GM19099 (cell line): ENCODE measurements around the gene VDAC1.

Experiments used
- POLR2A ChIP-seq: IDR thresholded peaks from 3 replicates; pipeline ENCODE4 v1.6.1; 2011; ENCODE audit warnings: low read depth; ENCODE audit not compliant: insufficient read length; ENCODE audit errors: extremely low read depth

VDAC1 gene

DNA sequence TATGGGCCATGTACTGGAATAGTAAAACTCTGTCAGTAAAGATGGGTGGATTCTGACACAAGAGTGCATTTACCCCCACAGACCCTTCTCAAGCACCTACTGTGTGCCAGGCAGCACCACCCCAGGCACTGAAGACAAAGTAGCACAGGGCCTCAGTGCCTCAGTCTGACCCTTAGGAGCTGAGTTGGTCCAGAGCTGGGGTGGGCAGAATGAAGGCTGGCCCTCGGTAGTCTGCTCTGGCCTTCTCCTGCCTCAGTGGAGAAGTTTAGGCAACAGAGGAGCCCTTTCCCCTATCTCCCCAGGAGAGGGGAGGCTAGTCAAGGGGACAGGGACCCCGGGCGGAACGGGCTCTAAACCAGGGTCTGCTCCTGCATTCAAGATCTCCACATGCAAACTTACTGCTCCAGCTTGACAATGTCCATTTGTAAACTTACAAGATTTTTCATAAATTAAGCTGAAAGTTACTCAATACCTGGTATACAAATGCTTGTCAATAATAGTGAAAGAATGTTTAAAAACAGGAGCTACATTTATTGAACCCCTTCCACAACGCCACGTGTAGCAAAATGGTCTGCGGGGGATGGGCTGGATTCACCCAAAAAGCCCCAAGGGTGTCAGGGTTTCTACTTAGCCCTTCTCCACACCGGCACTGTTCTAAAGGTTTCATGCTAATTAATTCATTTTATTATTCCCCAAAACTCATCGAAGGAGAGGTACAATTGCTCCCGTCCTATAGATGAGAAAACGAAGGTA lies 1.5 kb downstream of the VDAC1 start:
- no peak for TF ChIP-seq POLR2A

GRCh38 chr5:134001938-134002731 lies 2.6 kb downstream of the VDAC1 start:
- no peak for TF ChIP-seq POLR2A

DNA sequence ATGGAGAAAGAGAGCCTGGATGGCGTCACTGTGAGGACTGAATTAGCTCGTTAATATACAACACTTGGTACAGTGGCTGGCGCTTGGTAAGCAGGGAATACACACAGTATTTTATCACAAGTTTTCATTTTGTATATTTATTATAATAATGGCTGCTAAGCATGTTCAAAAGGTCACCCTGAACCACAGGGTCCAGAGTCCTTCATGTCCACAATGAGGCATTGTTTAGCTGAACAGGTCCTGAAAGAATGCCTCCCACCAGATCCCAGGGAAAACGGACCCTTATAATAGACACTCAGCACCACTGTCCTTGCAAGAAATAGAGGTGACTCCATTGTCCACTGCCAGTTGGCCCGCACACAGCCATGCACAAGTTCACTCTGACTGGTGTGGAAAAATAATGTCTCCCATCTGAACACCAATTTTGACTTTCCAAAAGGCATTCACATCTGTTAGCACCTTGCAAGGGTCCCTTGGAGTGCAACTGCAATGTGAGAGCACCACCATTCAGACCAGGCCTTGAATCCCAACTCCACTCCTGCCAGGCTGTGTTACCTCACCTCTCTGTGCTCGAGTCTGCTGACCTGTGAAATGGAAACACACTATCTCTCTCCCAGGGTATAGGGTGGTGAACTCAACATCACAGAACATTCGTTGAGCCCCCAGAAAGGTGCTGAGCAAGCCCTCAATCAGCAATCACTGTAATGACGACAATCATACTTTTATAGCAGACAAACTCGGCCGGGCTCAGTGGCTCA lies 3.9 kb downstream of the VDAC1 start:
- TF ChIP-seq POLR2A = no peak

- TF ChIP-seq POLR2A = no peak
Observed at GRCh38 chr5:134000091-134000511, 4.7 kb downstream of the VDAC1 start.

DNA sequence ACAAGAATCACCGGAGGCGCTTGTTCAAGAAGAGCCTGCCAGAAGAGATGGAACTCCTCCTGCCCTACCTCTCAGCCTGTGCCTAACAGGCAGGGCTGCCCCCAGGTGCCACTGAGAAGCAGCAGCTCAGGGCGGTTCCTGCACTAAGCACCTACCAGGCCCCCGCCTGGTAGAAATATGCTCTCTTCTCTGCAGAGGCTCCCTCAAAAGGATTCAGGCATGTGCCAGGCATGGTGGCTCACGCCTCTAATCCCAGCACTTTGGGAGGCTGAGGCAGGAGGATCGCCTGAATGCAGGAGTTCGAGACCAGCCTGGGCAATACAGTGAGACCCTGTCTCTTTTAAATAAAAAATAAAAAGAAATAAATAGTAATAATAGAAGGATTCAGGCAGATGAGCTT lies 6.0 kb downstream of the VDAC1 start:
- TF ChIP-seq POLR2A = no peak

DNA sequence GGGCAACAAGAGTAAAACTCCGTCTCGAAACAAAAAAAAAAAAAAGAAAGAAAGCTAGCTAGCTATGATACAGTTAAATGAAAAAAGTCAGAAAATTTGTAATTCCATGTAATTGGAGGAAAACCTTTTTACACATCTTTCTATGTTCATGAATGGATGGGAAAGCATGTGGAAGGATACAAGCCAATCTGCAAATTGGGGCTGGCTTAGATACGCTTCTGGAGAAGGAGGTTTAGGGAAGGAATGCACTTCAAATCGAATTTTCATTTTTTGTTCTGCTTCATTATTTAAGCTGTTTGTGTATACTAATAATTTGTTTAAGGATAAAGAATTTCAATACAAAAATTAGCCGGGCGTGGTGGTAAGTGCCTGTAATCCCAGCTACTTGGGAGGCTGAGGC lies 6.7 kb downstream of the VDAC1 start:
- no peak for TF ChIP-seq POLR2A

- TF ChIP-seq POLR2A = no peak
Observed at GRCh38 chr5:133996683-133997252, 8.0 kb downstream of the VDAC1 start.

DNA sequence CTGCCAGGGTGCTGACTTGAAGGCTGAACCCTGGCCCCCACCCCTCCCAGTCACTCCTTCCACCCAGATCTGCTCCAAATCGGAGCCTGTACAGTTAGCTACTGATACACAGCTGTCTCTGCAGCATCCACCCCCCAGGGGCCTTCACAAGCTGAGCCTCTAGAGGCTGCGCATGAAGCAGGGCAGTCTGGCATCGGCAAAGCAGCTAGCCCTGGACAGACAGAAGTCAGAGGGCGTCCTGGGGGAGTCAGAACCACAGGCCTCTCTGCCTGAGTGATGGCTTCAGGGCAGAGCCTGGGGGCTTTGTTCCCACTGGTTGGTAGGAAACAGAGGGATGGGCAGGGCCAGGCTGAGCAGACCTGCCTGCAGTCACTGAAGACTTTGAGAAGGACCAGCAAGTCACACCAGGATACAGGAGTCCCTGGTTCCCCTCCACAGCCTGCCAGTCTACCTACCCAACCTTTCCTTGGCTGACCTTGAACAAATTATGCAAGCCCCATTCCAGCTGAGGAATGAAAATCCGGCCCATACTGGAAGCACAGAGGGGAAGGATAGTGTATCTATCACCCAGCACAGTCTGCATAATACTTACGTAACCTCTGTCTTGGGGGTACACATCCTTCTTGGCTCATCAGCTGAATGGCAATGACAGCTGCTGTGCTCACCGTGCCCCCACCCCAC lies 8.8 kb downstream of the VDAC1 start:
- no peak for TF ChIP-seq POLR2A

- TF ChIP-seq POLR2A = no peak
Observed at GRCh38 chr5:133995341-133995740, 9.4 kb downstream of the VDAC1 start.

DNA sequence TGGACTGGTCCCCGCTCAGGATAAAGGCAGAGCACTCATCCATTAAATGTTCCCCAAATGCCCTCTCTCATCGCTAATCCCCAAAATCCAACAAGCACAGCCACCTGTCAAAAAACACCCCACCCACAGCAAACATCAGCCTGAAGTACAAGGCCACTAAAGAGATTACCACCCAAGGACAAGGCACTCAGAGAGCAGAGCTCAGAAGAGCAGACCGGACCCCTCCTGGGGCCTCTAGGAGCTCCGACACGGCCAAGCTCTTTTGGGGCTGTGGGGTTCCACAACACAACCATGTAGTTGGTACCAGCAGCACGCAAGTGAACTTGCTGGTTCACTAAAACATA lies 9.8 kb downstream of the VDAC1 start:
- TF ChIP-seq POLR2A = no peak

DNA sequence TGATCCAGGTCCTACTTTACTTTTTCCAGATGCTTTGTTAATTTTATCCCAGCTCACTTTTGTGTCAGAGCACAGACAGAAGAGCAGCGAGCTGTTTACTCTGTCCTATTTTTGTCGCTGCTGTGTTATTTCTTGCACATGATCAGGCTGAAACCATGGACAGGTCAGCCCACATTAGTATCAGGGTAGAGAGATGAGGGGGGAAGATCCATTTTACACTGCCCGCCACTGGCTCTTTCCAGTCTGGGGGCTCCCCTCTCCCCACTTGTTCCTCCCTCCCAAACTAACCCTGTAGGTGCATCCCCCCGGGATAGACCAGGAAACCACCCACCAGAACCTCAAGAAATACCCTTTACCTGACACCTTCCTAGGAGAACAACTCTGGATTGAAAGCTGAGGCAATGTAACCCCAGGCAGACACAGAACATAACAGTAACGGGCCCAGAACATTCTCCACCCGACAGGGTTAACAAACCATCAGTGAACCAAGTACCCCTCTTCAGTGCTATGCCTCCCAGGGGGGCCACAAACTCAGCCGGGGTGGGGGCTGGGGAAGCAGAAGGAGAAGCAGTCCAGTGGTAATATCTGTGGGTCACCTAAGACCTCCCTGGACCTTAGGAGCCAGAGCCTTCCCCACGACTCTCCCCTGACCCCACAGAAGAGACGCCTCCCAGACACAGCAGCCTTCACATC lies 10.3 kb downstream of the VDAC1 start:
- TF ChIP-seq POLR2A = no peak

GRCh38 chr5:133993185-133993936 lies 11.4 kb downstream of the VDAC1 start:
- TF ChIP-seq POLR2A = no peak

DNA sequence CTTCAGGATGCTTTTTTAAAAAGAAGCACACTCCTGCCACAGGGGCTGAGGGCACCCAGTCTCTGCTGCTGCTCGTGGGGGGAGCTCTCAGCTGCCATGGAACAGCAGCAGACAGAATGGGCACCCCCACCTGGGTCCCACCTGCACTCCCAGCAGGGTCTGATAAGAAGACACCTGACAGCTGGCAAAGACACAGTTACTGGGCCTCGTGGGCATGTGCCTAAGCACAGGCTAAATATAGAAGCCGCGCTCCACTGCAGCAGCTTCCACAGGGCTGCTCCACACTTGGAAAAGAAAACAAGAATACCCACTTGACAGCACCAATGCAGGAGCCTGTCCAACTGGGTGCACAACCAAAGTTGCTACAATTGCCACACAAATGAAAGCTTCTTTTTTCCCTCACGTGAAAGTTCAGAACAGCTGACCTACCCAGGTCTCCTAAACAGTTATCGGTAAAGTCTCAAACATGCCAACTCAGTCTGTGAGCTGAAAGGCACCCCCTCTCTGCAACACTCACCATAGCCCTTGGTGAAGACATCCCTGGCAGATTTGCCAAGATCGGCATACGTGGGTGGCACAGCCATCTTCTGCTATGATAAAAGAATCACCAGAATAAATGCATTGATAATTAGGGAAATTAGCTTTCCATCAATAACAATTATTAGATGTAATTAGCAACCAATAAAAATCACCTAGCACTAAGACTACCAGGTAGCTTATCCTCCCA lies 12.2 kb downstream of the VDAC1 start:
- no peak for TF ChIP-seq POLR2A
